ENCODE measurements around the gene FAM83F. TPM values are rescaled to one million over a fixed set of nuclear protein-coding genes. Genes with fewer than 3 reads are reported as not detected.
"Not testable (repeated sequence)": the region's sequence is repeated elsewhere in the genome, so short reads cannot be mapped to it uniquely, and the experiment has no call there.

FAM83F gene
- polyA plus RNA-seq, 1 donor = 10.7 TPM

DNA sequence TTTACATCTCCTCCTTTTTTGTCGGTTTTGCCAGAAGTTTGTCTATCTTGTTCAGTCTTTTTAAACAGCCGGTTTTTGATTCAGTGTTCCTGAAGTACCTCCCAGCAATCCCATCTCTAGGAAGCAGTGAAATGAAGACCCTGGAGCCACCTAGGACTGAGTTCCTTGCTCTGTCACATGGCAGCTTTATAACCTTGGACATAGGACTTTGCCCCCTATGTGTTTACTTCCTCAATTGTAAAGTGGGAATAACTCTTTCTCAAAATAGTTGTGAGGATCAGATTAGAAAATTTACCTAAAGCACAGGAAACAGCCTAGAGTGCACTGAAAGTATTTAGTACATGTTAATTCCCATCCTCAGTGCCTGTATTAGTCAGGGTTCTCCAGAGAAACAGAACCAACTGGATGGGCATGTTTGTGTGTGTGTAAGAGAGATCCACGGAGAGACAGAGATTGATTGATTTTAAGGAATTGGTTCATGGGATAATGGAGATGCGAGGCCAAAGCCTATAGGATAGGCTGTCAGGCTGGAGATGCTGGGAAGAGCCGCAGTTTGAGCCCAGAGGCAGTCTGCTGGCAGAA is 20.0 kb downstream of the FAM83F start:
- peaks cover 15% of the 10 kb centered on the region for H3K36me3 ChIP-seq (ENCODE audit: control insufficient read depth, insufficient read depth, low read length)
- H3K4me1 ChIP-seq (ENCODE audit: control insufficient read depth, insufficient read depth, low read length) = peaks cover 50% of the 10 kb centered on the region
- peak; percentile 78 to 92 for DNase-seq
- no peaks in the 10 kb centered on the region for H3K27me3 ChIP-seq (ENCODE audit: control insufficient read depth, insufficient read depth, low read length)
- H3K9me3 ChIP-seq (ENCODE audit: control insufficient read depth, low read depth, low read length) = no peaks in the 10 kb centered on the region
- no peak overlapping the region for H3K4me3 ChIP-seq (ENCODE audit: low read length)
- peak overlapping the region; percentile 70 for H3K27ac ChIP-seq (ENCODE audit: low read length)
- WGBS (ENCODE audit: insufficient coverage, low lambda C conversion rate) = 13% methylated on average over 1 of the region's 5 CpGs

DNA sequence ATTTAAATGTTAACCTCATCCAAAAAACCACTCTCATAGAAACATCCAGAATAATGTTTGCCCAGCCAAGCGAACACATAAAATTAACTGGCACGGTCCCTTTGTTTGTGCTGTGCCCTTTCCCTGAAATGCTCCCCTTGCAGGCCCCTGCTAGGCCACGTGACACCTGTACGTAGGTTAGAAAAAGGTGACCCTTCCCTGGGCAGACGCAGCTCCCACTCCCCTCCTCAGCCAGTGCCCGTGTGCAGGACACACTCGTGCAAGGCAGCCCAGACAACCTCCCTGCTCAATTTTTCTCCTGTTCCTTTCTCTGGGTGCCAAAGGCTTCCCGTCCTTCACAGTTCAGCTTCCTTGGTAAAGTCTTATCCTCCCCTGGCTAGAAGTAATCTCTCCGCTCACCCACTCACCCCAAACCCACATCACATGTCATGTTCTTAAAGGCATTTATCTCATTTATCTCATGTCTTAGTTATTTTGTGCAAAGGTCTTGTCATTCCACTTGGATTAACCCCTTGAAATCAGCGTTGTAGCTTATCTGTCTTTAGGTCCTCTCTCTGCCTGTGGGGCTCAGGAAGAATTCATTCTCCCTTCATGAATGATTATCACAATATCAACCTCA is 20.7 kb downstream of the FAM83F start:
- Histone ChIP-seq H3K9me3 (ENCODE audit: control insufficient read depth, low read depth, low read length) (no peaks in the 10 kb centered on the region), H3K27ac (ENCODE audit: low read length) (peak overlapping the region; percentile 70), H3K4me3 (ENCODE audit: low read length) (no peak overlapping the region), H3K4me1 (ENCODE audit: control insufficient read depth, insufficient read depth, low read length) (peaks cover 46% of the 10 kb centered on the region), H3K27me3 (ENCODE audit: control insufficient read depth, insufficient read depth, low read length) (no peaks in the 10 kb centered on the region), H3K36me3 (ENCODE audit: control insufficient read depth, insufficient read depth, low read length) (peaks cover 16% of the 10 kb centered on the region)
- 14% methylated on average over 1 of the region's 10 CpGs for WGBS (ENCODE audit: insufficient coverage, low lambda C conversion rate)
- DNase-seq = peak in 1 of 2 donors; percentile 57

DNA sequence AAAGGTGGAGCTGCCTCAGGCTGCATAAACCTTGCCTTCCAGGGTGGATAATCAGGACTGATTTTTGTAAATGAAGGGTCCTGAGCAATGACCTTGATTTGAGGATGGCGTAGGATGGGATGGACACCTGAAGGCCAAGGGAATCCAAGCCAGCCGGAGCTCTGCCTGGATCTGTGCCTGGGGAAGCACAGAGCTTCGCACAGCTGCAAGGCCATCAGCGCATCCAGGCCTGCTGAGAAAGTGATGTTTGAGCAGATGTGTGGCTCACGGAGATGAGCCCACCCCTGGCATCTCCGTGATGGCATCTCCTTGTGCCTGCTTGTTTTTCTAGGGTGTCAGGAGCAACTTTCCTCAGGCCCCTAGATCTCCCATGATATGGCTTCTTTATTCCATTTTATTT is 23.3 kb downstream of the FAM83F start:
- DNase-seq = no peak
- Histone ChIP-seq H3K4me3 (ENCODE audit: low read length) (no peak overlapping the region), H3K27me3 (ENCODE audit: control insufficient read depth, insufficient read depth, low read length) (no peaks in the 10 kb centered on the region), H3K36me3 (ENCODE audit: control insufficient read depth, insufficient read depth, low read length) (peaks cover 40% of the 10 kb centered on the region), H3K9me3 (ENCODE audit: control insufficient read depth, low read depth, low read length) (no peaks in the 10 kb centered on the region), H3K4me1 (ENCODE audit: control insufficient read depth, insufficient read depth, low read length) (peaks cover 38% of the 10 kb centered on the region), H3K27ac (ENCODE audit: low read length) (no peak overlapping the region)
- WGBS (ENCODE audit: insufficient coverage, low lambda C conversion rate) = no CpG with 5 or more reads among the region's 6 CpGs

DNA sequence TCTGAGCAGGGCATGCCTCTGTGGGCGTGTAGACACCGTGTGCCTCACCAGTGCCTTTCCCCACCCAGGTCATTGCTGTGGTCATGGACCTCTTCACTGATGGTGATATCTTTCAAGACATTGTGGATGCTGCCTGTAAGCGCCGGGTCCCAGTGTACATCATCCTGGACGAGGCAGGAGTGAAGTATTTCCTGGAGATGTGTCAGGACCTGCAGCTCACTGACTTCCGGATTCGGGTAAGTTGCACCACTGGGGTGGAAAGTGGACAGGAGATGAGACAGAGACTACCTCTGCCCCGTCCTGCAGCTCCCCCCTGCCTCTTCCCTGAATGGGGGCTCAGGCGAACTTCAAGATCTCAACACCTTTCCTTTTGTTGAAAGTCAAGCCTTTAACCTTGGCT is 24.3 kb downstream of the FAM83F start:
- Histone ChIP-seq H3K4me1 (ENCODE audit: control insufficient read depth, insufficient read depth, low read length) (peaks cover 37% of the 10 kb centered on the region), H3K27me3 (ENCODE audit: control insufficient read depth, insufficient read depth, low read length) (no peaks in the 10 kb centered on the region), H3K4me3 (ENCODE audit: low read length) (no peak overlapping the region), H3K36me3 (ENCODE audit: control insufficient read depth, insufficient read depth, low read length) (peaks cover 44% of the 10 kb centered on the region), H3K9me3 (ENCODE audit: control insufficient read depth, low read depth, low read length) (no peaks in the 10 kb centered on the region), H3K27ac (ENCODE audit: low read length) (no peak overlapping the region)
- DNase-seq = no peak
- WGBS (ENCODE audit: insufficient coverage, low lambda C conversion rate) = 100% methylated on average over 2 of the region's 9 CpGs

DNA sequence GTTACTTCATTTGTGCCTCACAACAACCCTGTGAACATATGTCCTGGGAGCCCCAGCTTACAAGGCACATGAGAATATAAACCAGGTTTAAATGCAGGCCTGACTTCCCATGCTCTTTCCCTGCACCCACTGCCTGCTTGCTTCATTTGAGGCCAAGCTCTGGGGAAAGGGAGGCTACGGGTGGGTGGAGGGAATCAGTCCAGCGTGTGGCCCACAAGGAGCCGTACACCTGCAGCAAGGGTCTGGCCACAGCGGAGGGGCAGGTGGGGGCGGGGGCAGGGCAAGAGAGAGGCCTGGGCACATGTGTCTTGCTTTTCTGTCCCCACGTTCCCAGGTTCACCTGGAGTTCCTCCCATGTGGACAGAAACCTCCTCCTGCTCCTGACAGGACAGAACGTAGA is 26.2 kb downstream of the FAM83F start:
- no peaks in the 10 kb centered on the region for H3K9me3 ChIP-seq (ENCODE audit: control insufficient read depth, low read depth, low read length)
- no peak overlapping the region for H3K27ac ChIP-seq (ENCODE audit: low read length)
- H3K36me3 ChIP-seq (ENCODE audit: control insufficient read depth, insufficient read depth, low read length) = peaks cover 49% of the 10 kb centered on the region
- no peaks in the 10 kb centered on the region for H3K27me3 ChIP-seq (ENCODE audit: control insufficient read depth, insufficient read depth, low read length)
- WGBS (ENCODE audit: insufficient coverage, low lambda C conversion rate) = no CpG with 5 or more reads among the region's 7 CpGs
- no peak for DNase-seq
- H3K4me3 ChIP-seq (ENCODE audit: low read length) = no peak overlapping the region
- H3K4me1 ChIP-seq (ENCODE audit: control insufficient read depth, insufficient read depth, low read length) = peaks cover 25% of the 10 kb centered on the region

DNA sequence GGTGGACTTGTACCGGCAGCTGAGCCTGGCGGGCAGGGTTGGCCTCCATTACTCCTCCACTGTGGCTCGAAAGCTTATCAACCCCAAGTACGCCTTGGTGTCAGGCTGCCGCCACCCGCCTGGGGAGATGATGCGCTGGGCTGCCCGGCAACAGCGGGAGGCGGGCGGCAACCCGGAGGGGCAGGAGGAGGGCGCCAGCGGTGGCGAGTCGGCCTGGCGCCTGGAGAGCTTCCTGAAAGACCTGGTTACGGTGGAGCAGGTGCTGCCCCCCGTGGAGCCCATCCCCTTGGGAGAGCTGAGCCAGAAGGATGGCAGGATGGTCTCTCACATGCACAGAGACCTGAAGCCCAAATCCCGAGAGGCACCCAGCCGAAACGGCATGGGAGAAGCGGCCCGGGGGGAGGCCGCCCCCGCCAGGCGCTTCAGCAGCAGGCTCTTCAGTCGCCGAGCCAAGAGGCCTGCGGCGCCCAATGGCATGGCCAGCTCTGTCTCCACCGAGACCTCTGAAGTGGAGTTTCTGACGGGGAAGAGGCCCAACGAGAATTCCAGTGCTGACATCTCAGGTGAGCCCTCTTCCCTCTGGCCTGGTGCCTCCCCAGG is 26.7 kb downstream of the FAM83F start:
- no peak overlapping the region for H3K4me3 ChIP-seq (ENCODE audit: low read length)
- no peak for DNase-seq
- no peaks in the 10 kb centered on the region for H3K9me3 ChIP-seq (ENCODE audit: control insufficient read depth, low read depth, low read length)
- peaks cover 52% of the 10 kb centered on the region for H3K36me3 ChIP-seq (ENCODE audit: control insufficient read depth, insufficient read depth, low read length)
- peaks cover 20% of the 10 kb centered on the region for H3K4me1 ChIP-seq (ENCODE audit: control insufficient read depth, insufficient read depth, low read length)
- no peaks in the 10 kb centered on the region for H3K27me3 ChIP-seq (ENCODE audit: control insufficient read depth, insufficient read depth, low read length)
- WGBS (ENCODE audit: insufficient coverage, low lambda C conversion rate) = no CpG with 5 or more reads among the region's 34 CpGs
- no peak overlapping the region for H3K27ac ChIP-seq (ENCODE audit: low read length)

DNA sequence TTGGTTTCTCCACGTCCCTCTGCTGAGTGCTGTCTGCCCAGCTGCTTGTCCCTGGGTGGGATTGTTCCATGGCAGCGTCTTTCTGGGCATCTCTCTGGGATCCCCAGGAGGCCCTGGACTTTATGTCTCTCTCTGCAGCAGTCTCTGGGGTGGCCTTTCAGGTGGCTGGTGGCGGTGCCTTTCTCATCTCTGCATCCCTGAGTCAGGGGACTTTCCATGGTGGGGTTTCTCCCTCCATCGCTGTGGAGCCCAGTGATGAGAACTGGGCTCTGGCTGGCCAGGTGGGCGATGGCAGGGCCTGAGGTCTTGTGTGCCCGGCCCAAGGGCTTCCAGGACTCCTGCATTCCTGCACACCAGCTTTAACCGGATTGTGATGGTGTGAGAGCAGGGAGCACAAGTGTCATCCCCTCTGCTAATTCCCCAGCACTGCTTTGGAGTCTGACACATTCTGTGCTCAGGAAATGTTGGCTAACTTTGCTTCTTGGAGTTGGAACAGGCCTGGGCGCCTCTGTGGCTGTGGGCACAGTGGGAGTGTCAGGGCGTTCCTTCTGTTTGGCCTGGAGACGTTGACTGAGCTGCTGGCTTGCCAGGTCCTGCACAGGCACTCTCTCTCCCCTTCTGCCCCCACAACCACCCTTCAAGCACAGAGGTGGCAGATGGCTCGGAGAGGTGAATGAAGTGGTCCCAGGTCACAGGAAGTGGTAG is 27.9 kb downstream of the FAM83F start:
- Histone ChIP-seq H3K4me3 (ENCODE audit: low read length) (no peak overlapping the region), H3K27ac (ENCODE audit: low read length) (no peak overlapping the region), H3K9me3 (ENCODE audit: control insufficient read depth, low read depth, low read length) (no peaks in the 10 kb centered on the region), H3K36me3 (ENCODE audit: control insufficient read depth, insufficient read depth, low read length) (peaks cover 63% of the 10 kb centered on the region), H3K27me3 (ENCODE audit: control insufficient read depth, insufficient read depth, low read length) (no peaks in the 10 kb centered on the region), H3K4me1 (ENCODE audit: control insufficient read depth, insufficient read depth, low read length) (peaks cover 11% of the 10 kb centered on the region)
- WGBS (ENCODE audit: insufficient coverage, low lambda C conversion rate) = no CpG with 5 or more reads among the region's 11 CpGs
- no peak for DNase-seq

DNA sequence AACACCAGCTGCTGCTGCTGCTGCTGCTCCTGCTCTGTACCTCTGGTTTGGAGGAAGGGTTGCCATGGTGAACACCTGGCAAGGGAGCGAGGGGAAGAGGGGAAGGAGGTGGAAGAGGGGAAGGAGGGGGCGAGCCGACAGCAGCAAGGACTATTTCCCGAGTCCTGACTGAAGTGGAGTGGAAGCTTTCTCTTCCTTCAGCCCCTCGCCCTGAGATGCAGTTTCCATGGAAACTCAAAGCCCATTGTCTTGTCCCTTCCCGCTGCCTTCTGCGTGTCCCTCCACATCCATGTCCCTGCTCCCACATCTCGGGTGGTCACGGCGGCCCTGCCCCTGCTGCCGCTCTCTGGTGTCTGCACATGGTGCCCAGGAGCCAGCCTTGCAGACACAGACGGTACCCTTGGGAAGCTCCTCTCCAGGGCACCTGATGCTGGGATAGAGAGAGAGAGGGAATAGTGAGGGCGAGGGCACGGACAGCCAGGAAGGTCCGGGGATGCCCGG is 28.6 kb downstream of the FAM83F start:
- peaks cover 6% of the 10 kb centered on the region for H3K4me1 ChIP-seq (ENCODE audit: control insufficient read depth, insufficient read depth, low read length)
- H3K9me3 ChIP-seq (ENCODE audit: control insufficient read depth, low read depth, low read length) = no peaks in the 10 kb centered on the region
- DNase-seq = no peak
- H3K4me3 ChIP-seq (ENCODE audit: low read length) = no peak overlapping the region
- H3K27me3 ChIP-seq (ENCODE audit: control insufficient read depth, insufficient read depth, low read length) = no peaks in the 10 kb centered on the region
- H3K27ac ChIP-seq (ENCODE audit: low read length) = no peak overlapping the region
- no CpG with 5 or more reads among the region's 16 CpGs for WGBS (ENCODE audit: insufficient coverage, low lambda C conversion rate)
- peaks cover 63% of the 10 kb centered on the region for H3K36me3 ChIP-seq (ENCODE audit: control insufficient read depth, insufficient read depth, low read length)

DNA sequence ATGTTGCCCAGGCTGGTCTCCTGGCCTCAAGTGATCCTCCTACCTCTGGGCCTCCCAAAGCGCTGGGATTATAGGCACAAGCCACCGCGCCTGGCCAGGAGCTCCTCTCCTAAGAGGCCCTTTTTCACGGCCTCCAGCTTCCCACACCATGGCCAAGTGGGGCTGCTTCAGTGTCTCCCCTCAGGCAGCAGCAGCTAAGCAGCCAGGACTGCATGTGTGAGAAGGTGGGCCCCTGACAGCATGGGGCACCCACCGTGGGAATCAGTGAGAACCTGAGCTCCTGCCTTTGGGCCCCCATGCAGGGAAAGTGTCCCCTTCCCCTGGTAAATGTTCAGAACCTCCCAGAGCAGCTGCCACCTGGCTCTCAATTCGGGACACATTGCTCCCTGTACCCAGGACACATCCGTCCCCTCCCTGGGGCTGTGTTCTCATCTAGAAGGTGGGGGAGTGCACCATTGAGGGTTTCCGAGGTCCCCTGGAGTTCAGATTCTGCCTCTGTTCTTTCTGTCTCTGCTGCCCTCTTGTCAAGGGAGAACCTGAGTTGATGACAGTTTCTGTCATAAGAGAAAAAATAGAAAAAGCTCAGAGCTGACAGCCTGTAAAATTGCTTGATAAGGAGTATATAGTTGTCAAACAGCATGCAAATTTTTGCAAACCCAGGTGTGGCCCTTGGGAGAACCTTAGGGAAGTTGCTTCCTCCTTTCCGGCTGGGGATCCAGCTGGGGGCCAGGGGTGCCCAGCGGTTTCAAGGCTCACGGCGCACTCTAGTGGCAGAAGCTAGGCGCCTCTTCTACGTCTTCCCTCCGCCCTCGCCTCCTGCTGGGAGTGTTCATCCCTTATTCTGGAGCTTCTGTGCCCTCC is 29.7 kb downstream of the FAM83F start:
- Histone ChIP-seq H3K27ac (ENCODE audit: low read length) (no peak overlapping the region), H3K4me3 (ENCODE audit: low read length) (no peak overlapping the region), H3K4me1 (ENCODE audit: control insufficient read depth, insufficient read depth, low read length) (peaks cover 6% of the 10 kb centered on the region), H3K36me3 (ENCODE audit: control insufficient read depth, insufficient read depth, low read length) (peaks cover 64% of the 10 kb centered on the region), H3K9me3 (ENCODE audit: control insufficient read depth, low read depth, low read length) (no peaks in the 10 kb centered on the region), H3K27me3 (ENCODE audit: control insufficient read depth, insufficient read depth, low read length) (no peaks in the 10 kb centered on the region)
- WGBS (ENCODE audit: insufficient coverage, low lambda C conversion rate) = no CpG with 5 or more reads among the region's 16 CpGs
- peak; percentile 64 to 72 for DNase-seq

DNA sequence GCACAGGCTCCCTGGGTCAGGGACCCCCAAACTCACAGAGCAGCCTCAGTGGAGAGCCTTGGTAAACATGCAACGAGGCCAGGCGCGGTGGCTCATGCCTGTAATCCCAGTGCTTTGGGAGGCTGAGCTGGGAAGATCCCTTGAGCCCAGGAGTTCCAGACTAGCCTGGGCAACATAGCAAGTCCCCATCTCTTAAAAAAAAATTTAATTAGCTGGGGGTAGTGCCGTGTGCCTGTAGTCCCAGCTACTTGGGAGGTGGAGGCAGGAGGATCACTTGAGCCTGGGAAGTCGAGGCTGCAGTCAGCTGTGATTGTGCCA is 30.3 kb downstream of the FAM83F start:
- WGBS (ENCODE audit: insufficient coverage, low lambda C conversion rate) = no CpG with 5 or more reads among the region's 5 CpGs
- H3K9me3 ChIP-seq (ENCODE audit: control insufficient read depth, low read depth, low read length) = not testable (repeated sequence)

More for the DNA sequence above, 30.3 kb downstream of the FAM83F start:
- peaks cover 64% of the 10 kb centered on the region for H3K36me3 ChIP-seq (ENCODE audit: control insufficient read depth, insufficient read depth, low read length)
- H3K4me3 ChIP-seq (ENCODE audit: low read length); DNase-seq; H3K27me3 ChIP-seq (ENCODE audit: control insufficient read depth, insufficient read depth, low read length); H3K27ac ChIP-seq (ENCODE audit: low read length); H3K4me1 ChIP-seq (ENCODE audit: control insufficient read depth, insufficient read depth, low read length): not testable (repeated sequence)
